ENCODE measurements around the gene MMP24OS. TPM values are rescaled to one million over a fixed set of nuclear protein-coding genes. Genes with fewer than 3 reads are reported as not detected.

The MMP24OS gene
- total RNA-seq, 1 donor from 2014 or later, result 71.6 TPM

DNA sequence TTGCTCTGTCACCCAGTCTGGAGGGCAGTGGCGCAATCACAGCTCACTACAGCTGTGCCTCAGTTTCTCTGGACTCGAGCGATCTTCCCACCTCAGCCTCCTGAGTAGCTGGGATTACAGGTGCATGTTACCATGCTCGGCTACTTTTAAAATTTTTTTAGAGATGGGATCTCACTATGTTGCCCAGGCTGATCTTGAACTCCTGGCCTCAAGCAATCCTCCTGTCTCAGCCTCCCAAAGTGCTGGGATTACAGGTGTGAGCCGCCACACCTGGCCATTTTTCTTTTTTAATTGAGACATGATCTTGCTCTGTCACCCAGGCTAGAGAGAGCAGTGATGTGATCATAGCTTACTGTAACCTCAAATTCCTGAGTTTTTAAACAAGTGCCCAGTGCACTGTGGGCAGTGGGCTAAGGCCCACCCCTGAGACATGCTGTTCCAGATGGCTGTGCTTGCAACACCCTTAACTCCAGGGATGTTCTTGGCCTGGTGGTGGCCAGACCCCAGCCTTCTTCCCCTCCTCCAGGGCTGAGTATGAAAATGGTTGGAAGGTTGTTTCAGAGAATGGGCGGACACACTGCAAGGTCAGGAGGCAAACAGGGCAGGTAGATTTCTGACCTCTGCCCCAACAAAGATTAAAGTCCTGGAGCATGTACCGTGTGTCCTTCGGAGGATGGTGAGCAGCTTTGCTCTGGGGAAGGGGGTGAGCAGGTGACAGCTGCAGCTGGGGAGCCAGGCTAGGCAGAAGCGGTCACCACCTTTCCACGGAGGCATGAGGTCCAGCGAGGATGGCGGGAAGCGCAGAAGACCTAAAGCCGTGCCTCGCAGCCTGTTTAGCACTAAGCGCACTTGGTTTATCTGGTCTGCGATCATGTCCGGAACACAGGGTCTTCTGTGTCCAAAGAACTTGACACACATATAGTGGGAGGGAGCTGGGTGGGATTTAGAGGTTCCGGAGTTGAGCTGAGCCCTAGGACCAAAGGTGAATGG, 15.7 kb upstream of the MMP24OS start:
- no peak for ATAC-seq
- intact Hi-C loops (cut with DNase I), result no loop called here
- DNase-seq (ENCODE audit: low spot score), result no peak

GRCh38 chr20:35292504-35293285, 14.8 kb upstream of the MMP24OS start:
- no peak for DNase-seq (ENCODE audit: low spot score)
- no peak for ATAC-seq
- intact Hi-C loops (cut with DNase I), result no loop called here

DNA sequence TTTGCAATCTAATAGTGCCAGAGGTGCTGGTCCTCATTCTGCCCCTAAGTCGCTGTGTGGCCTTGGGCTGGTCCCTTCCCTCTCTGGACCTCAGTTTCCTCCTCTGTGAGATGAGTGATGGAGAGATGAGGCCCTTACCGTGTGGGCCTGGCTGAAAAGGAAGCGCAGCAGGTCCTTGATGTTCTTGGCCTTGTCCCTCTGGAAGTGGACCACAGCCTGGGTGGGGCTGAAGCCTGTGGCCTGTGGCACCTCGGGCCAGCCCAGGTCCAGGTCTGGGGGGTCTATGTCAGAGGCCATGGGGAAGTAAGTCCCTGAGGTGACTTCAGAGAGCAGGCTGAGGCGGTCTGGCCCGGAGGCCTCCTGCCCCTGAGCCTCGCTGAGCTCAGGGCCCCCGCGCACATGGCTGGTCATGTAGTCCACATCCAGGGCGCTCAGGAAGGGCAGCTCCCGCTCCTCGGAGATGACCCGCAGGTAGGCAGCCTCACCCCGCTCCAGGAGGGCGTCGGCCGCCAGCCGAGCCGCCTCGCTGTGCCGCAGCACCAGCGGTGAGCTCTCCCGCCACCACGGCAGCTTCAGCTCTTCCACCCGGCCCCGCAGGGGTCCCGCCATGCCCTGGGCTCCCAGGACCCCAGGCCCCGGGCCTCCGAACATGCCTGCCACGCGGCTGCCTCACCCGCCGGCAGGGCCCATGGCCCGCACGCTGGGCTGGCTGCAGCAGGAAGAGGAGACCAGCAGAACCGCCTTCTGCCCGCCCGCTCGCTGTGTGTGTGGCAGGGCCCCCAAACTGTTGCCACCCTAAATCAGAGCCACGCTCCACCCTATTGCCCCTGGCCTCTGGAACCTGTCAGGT, 14.0 kb upstream of the MMP24OS start, which contains the start of gene FAM83C:
Gene FAM83C, minus strand, starts transcription at position 772 of the 850 bp plus-strand sequence. Its CDS starts 121 bp downstream, at position 651.
- DNase-seq (ENCODE audit: low spot score), result no peak
- ATAC-seq, result no peak
- intact Hi-C loops (cut with DNase I), result no loop called here

DNA sequence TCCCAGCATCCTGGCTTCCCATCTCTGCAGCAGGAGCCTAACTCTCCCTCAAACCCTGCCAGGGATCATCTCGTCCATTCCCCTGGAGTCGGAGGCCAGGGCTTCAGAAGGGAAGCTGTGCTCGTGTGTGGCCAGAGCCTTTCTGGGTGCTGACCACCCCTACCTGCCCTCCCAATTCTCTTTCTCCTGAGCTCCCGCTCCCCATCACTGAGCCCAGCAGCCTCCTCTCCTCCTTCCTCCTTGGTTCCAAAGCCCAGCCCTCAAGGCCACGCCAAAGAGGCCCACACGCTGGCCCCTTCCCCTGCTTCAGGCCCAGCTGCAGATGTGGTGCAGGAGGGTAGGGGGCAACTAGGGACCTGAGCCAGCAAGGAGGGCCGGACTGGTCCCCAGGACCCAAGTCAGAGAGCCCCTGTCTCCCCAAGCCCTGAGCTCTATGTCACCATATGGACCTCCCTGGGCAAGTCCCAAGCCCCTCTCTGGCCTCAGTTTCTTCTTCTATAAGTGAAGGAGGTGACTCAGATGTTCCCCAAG, 13.0 kb upstream of the MMP24OS start:
- intact Hi-C loops (cut with DNase I), result no loop called here
- ATAC-seq, result no peak
- no peak for DNase-seq (ENCODE audit: low spot score)

GRCh38 chr20:35290186-35290886, 12.4 kb upstream of the MMP24OS start:
- intact Hi-C loops (cut with DNase I), result no loop called here
- no peak for ATAC-seq
- no peak for DNase-seq (ENCODE audit: low spot score)

DNA sequence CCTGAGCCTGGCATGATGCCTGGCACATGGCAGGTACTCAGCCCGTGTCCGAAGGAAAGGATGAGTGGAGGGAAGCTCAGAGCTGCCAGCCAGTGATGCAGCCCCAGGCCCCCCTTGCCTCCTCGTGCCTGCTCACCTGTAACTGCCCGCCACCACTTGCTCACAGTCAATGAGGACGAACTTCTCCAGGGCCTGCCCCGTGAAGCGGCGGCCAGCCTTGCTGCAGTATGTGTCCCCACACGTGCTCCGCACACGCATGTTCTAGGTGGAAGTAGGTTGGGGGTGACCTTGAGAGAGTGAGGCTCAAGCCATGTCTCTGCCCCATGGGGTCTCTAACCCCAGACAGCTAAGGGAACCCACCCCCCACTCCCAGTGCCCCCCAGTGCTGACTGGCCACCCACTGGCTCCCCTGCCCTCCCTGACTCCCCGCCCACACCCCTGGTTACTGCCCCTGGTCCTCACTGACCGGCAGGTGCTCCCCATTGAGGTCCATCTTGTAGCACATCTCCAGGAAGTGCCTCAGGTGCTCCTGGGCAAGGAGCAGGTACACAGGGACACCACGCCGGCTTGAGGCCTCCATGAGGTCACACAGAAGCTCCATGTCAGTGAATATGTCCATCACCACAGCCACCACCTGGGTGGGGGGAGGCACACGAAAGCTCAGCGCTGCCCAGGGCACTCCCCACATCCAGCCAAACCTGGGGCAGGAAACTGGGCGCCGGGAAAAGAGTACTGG, 10.6 kb upstream of the MMP24OS start:
- ATAC-seq, result no peak
- DNase-seq (ENCODE audit: low spot score), result no peak
- intact Hi-C loops (cut with DNase I), result no loop called here

- ATAC-seq, result no peak
- intact Hi-C loops (cut with DNase I), result no loop called here
- no peak for DNase-seq (ENCODE audit: low spot score)
These were observed 9.8 kb upstream of the MMP24OS start for GRCh38 chr20:35287509-35288324.

DNA sequence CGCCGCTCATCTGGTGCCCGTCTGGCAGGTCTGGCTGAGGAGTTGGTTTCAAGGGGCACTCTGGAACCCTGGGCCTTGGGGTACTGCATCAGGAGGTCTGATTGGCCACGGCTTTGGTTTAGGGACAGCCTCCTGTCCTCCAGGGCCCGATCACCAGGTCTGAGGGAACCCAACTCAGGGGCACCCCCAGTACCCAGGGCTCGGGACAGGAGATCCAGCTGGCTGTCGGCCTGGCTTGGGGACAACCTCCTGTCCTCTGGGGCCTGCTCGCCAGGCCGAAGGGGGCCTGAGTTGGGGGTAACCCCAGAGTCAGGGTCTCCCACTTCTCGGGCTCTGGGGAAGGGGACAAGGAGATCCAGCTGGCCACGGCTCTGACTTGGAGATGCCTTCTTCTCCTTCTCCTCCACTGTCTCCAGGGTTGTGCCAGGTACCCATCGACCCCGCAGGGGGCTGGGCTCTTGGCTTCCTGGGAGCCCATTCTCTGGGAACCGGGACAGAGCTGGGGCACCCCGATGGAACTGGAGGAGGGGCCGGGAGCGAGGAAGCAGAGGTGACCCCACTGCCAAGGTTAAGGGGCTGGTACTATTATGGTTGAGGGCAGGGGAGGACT, 9.1 kb upstream of the MMP24OS start:
- intact Hi-C loops (cut with DNase I), result no loop called here
- ATAC-seq (no peak), DNase-seq (ENCODE audit: low spot score) (no peak)

DNA sequence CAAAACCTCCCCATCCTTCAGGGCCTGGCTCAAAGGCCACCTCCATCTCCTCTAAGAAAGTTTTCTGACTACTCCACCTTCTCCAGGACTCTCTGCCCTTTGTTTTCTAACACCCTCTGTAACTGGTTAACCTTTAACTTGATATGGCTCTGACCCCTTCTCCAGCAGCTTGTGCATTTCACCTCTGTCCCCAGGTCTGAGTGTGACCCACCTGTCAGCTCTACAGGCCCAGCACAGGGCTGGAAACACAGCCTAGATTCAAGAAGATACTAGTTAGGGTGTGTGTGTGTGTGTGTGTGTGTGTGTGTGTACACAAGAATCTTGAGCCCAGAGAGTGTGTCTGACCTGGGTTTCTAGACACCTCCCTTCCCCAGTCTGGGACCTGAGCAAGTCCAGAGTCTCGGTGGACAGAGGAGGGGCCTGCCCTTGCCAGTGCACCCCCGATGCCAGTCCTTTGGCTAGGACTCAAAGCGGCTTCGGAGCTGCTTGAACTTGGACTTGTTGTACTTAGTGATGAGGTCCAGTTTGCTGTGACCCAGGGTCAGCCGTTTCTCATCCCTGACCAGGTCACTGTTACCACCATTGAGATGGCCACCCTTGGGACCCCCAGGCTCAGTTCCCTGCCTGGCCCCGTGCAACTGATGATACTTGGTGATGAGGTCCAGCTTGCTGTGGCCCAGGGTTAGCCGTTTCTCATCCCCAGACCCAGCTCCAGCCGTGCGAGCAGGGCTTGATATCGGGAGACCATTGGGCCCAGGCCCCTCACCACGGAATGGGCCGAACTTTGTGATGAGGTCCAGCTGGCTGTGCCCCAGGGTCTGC, 8.4 kb upstream of the MMP24OS start:
- no peak for DNase-seq (ENCODE audit: low spot score)
- ATAC-seq, result no peak
- intact Hi-C loops (cut with DNase I), result no loop called here

GRCh38 chr20:35285806-35286076, 7.8 kb upstream of the MMP24OS start:
- DNase-seq (ENCODE audit: low spot score), result no peak
- intact Hi-C loops (cut with DNase I), result no loop called here
- ATAC-seq, result no peak

- ATAC-seq, result no peak
- DNase-seq (ENCODE audit: low spot score), result no peak
- intact Hi-C loops (cut with DNase I), result no loop called here
These were observed 7.3 kb upstream of the MMP24OS start for GRCh38 chr20:35284992-35285805.

- ATAC-seq (peak; percentile 93), DNase-seq (ENCODE audit: low spot score) (peak; percentile 85)
These were observed 6.5 kb upstream of the MMP24OS start, which contains the start of gene EIF6 for GRCh38 chr20:35284267-35284991. Gene EIF6 (minus strand): TSS chr20:35284772. CDS start chr20:35284487, 285 bp downstream.

DNA sequence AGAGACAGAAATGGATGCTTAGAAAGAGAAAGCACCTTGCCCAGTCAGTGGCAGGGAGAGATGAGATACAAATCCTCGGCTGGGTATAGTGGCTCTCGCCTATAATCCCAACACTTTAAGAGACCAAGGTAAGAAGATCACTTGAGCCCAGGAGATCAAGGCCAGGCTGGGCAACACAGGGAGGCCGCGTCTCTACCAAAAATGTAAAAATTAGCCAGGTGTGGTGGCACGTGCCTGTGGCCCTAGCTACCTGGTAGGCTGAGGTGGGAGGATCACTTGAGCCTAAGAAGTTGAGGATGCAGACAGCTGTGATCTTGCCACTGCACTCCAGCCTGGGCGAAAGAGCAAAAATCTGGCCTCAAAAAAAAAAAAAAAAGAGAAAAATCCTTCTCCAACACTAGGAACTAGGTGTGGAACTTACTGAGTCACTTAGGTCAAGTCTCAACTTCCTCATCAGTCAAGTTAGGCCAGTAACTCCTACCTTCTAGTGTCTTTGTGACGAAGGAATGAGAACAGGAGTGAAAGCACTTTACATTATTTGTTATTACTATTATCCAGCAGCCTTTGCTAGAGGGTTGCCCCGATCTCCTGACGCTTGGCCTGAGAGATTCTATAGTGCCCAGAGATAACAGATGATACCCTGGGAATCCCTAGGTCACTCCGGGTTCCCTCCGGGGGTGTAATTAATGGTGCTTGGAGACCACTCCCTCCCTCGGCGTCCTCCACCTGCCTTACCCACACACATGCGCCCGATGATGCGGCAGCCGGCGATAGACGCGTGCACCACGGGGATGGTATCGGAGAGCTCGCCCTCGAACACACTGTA, 5.7 kb upstream of the MMP24OS start:
- intact Hi-C loops (cut with DNase I), result no loop called here
- peak; percentile 7 for ATAC-seq
- no peak for DNase-seq (ENCODE audit: low spot score)

More at GRCh38 chr20:35284267-35284991, 6.5 kb upstream of the MMP24OS start, which contains the start of gene EIF6:
- intact Hi-C loops (cut with DNase I), result no loop called here
